ENCODE measurements around the gene DNAJC7.
"Not testable (repeated sequence)": the region's sequence is repeated elsewhere in the genome, so short reads cannot be mapped to it uniquely, and the experiment has no call there.

DNAJC7 gene

DNA sequence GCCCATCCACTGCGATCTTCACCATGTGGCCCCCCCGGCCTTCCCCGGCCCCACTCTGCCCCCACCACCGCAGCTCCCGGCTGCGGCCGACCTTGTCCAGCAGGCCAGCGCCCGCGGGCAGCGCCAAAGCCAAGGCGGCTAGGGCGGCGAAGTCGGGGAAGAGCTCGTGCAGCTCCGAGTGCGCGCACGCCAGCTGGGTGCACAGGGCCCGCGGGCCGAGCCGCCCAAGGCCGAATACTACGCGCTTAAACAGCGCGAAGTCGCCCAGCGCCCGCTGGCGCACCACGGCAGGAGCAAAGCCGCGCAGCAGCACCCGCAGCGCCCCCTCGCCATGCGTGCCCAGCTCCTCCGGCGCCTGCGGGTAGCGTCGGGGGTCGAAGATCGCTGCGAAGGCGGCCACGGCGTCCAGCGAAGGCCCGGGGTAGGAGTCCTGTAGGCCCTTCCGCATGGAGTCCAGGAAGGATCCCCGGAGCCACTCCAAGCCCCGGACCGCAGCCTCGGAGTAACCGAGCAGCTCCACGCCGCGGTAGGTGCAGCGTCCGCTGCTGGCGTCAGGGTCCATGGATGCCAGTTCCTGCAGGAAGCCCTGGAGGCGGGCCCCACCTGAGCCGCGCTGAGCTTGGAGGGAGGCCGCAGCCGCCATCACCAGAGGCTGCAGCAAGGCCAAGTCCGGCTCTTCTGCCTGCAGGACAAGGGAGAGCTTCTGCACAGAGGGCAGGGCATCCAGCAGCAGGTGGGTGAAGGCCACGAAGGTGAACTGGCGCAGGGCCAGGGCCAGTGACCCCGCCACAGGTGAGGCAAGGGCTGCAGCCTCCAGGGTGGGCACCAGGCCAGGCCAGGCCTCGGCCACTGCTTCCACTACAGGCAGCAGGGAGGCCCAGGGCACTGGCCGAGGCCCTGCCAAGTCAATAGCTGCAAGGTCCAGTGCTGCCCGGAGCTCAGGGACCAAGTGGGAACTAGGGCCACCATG lies 22.8 kb upstream of the DNAJC7 start:
- DNase-seq: no peak

- no peak for DNase-seq
These were observed 21.2 kb upstream of the DNAJC7 start for GRCh38 chr17:42038221-42038973.

- DNase-seq: no peak
These were observed 16.8 kb upstream of the DNAJC7 start for GRCh38 chr17:42034059-42034458.

DNA sequence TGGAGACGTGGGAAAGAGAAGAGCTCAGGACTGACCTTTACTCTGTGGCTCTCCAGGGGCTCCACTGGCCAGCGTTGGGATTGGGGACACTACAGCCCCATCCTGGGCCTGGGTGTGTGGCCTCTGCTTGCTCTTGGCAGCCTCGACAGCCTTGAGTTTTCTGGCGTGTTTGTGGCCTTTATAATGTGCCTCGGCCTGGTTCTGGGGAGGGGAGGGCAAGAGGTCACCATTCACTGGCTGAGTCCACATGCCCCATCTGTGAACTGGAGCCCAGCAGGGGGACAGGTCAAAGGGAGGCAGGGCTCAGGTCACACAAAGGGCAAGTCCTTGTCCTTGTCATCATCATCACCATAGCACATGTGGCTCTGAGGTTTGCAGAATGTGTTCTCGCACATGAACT lies 14.3 kb upstream of the DNAJC7 start:
- DNase-seq: no peak

GRCh38 chr17:42028791-42029127 lies 11.5 kb upstream of the DNAJC7 start:
- no peak for DNase-seq

DNA sequence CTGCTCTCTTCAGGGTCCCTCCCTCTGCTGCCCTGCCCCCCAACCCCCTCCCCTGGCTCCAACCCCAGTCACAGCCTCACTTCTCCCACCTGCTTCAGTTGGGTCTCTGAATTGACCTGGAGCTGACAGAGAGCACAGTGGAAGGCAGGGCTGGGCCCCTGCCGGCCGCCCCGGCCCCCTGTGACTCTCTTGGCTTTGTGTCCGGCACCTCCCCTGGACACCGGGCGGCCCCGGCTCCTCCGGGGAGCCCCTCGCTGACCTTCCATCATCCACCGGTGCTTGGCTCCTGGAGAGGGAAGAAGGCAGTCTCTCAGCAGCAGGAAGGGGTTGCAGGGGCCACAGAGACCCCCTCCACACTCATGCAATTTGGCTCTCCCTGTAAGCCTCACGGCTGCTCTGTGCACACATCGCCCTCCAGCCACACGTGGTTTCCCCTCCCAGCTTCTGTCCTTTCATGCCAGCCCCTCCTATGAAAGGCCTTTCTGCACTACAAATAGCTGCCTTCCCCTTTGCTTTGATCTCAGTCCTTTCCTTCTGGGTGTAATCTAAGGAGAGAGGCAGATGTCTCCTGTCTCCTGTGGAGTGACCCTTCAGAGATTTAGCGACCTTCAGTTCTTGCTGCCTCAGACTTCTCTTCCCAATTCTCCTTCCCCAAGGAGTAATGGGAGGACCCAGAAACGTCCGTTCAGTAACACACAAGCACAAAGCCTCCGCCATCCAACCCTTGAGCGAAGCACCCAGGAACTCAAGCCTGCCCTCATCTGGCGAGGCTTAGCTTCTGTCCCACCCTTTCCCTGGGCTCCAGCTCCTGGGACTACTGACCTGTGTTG lies 10.9 kb upstream of the DNAJC7 start:
- no peak for DNase-seq

- DNase-seq: no peak
These were observed 10.3 kb upstream of the DNAJC7 start for GRCh38 chr17:42027590-42027889.

GRCh38 chr17:42026857-42027589 lies 9.8 kb upstream of the DNAJC7 start:
- no peak for DNase-seq

DNA sequence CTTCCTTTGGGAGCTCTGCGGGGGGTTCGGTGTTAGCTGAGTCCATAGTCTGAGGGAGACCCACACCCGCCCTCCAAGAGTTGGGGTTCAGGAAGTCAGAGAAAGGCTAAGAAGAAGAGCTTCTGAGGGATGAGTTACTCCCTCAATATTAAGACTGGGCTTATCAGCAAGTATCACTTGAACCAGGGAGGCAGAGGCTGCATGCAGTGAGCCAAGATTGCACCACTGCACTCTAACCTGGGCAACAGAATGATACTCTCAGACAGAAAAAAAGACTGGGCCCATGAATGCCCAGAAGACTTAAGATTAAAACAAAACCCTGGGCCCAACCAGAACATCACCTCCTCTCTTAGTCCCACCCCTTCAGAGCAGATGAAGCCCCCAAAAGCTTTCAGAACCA lies 8.7 kb upstream of the DNAJC7 start:
- DNase-seq: no peak

DNA sequence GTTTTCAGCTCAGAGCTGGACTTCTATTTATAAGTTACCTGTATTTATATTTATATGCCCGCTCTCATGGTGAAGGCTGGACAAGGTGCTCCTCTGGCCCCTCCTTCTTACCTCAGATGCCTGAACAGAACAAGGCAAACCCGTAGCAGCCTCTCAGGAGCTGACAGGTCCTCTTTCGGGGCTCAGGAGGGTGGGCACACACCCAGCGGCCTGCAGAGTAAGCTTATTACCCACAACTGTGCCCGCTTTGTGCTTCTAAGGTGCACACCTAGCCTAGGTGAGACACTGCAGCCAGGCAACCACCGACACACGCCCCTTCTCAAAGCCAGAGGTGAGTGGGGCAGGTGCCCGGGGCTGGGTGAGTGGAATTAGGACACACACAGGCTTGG lies 7.9 kb upstream of the DNAJC7 start:
- DNase-seq: no peak

- DNase-seq: no peak
These were observed 6.5 kb upstream of the DNAJC7 start for GRCh38 chr17:42023524-42024349.

DNA sequence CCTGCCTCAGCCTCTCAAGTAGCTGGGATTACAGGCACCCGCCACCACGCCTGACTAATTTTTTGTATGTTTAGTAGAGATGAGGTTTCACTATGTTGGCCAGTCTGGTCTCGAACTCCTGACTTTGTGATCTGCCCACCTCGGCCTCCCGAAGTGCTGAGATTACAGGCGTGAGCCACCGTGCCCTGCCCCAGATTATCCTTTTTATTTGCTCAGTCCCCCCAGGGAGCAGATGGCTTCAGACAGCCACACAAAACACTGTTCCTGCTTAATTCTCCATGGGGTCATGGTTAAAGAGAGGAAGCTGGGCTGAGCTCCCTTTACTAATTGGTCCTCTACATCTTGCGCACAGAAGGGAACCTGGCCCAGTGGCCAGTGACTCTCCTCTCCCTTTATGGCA lies 3.6 kb upstream of the DNAJC7 start:
- DNase-seq: not testable (repeated sequence)

- DNase-seq: peak; percentile 54
These were observed 2.5 kb upstream of the DNAJC7 start, which contains the start of gene NKIRAS2 for GRCh38 chr17:42019509-42020404. NKIRAS2 (plus strand) TSS chr17:42020090; CDS start chr17:42021578, 1,488 bp downstream.

DNA sequence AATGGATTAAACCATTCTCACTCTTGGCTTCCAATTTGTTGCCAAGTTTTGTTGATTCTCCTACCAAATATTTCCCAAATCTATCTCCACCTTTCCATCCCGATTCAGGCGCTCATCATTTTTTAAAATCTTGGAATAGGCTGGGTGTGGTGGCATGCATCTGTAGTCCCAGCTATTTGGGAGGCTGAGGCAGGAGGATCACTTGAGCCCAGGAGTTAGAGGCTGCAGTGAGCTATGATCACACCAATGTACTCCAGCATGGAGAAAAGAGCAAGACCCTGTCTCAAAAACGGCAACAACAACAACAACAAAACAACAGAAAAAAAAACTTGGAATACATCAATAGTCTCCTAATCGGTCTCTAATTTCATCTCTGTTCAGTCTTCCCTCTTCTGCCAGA lies 1.7 kb upstream of the DNAJC7 start:
- DNase-seq: no peak

- no peak for DNase-seq
These were observed 1.1 kb upstream of the DNAJC7 start for GRCh38 chr17:42018339-42018738.

DNA sequence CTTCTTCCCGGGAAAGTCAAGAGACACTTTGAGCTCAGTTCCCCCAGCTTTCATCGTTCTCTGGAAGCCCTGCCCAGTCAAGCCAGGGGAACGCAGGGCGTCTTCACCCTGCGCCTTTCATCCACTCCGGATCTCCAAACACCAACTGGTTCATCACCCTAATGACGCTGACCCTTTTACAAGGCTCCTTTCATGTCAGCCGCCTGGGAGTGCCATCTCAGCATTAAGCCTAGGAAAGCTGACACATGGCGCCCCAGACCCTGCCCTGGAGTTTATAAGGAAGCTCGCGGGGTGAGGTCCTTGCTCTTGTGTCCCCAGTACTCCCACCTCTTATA lies 594 bp upstream of the DNAJC7 start:
- no peak for DNase-seq

- no peak for DNase-seq
These were observed 818 bp downstream of the DNAJC7 start for GRCh38 chr17:42016411-42016831.

DNA sequence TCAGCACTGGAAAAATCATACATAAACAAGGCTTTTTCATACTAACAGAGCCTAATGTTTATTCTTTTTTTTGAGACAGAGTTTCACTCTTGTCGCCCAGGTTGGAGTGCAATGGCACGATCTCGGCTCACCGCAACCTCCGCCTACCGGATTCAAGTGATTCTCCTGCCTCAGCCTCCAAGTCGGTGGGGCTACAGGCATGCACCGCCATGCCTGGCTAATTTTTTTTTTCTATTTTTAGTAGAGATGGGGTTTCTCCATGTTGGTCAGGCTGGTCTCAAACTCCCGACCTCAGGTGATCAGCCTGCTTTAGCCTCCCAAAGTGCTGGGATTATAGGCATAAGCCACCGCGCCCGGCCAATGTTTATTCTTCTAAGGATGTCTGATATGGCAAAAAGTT lies 3.5 kb downstream of the DNAJC7 start:
- DNase-seq: not testable (repeated sequence)

- DNase-seq: not testable (repeated sequence)
These were observed 4.9 kb downstream of the DNAJC7 start for GRCh38 chr17:42012363-42012762.

GRCh38 chr17:42010898-42011516 lies 6.2 kb downstream of the DNAJC7 start:
- no peak for DNase-seq
